Inferior parietal cortex (tissue), 1 donor: ENCODE measurements around the gene CCHCR1.

Experiments
- DNase-seq: peaks from one replicate; pipeline ENCODE4 v3.0.0-alpha.2; 2016; ENCODE audit errors: extremely low spot score

Gene CCHCR1

GRCh38 chr6:31128093-31128676 is 29.4 kb downstream of the CCHCR1 start:
- peak; percentile 74 for DNase-seq

- DNase-seq = no peak
Measured at GRCh38 chr6:31126396-31127175, 31.0 kb downstream of the CCHCR1 start.

- no peak for DNase-seq
Measured at GRCh38 chr6:31125586-31126363, 31.8 kb downstream of the CCHCR1 start.

GRCh38 chr6:31125162-31125561 is 32.4 kb downstream of the CCHCR1 start:
- no peak for DNase-seq

DNA sequence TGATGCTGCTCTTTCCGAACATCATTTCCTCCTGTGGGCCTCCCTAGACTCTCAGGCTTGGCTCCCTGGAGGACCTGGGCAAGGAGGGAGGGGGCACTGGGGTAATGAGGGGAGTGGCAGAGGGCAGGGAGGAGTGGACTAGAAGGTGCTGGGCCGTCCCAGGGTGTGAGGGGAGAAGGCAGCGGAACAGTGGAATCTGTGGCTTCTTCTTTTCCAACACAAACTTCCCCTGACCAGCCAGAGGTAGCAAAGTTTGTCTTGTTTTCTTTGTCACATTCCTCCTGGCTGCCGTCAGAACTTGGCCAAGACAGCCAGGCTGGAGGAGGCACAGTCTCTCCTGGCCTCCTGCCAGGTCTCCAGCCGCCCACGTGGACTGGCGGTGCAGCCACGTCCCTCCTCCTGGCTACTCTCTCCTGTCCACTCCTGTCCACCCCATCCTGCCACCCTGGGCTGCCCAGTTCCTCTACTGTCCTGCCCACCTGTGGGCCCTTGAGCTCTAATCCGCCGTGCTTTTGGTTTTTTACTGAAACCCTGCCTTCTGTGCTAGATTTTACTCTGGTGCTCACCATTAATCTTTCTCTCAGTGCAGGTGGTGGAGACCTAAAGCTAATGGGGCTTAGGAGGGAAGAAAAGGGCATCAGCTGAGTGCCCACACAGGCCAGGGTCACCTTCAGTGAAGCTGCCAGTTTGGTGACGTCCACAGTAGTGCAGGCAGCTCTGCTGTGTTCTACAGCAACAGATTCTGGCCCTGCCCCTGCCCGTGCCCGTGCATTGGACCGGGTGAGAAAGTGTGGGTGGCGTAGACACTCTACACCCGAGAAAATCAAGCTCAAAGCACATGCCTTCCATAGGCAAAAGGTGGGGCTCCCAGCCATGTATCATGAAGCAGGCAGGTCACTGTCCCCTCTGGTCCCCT is 34.6 kb downstream of the CCHCR1 start:
- DNase-seq = peak; percentile 20

DNA sequence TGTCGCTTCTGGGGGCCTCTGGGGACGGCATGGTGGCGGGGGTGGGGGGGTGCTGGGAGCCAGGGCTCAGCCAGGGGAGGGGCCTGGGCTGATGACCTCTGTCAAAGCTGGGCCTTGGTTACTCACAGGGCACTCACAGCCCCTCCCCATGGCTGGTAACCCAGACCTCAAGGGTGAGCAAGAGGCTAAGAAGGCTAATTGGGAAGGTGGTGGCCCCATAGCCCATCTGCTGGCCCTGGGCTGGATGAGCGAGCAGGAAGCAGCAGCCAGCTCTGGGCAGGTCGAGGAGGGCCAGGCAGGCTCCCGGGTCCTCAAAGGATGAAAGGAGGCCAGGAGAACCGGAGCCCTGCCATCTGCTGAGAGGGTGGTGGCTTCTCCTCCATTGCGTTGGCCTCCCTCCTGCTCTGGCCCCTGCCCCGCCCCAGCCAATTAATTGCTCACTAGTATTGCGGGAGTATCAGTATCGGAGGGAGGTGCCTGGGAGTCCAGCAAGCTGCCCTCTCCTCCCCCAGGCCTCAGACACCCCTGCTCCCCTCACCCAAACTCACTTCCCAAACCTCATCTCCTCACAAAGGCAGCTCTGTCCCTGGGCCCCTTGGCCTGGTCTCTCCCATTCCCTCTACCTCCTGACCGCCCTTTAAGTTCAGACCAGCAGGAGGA is 36.3 kb downstream of the CCHCR1 start:
- DNase-seq = no peak

GRCh38 chr6:31120151-31120915 is 37.3 kb downstream of the CCHCR1 start, which contains the start of gene CDSN:
Gene CDSN, minus strand, starts transcription at chr6:31120446. Its CDS starts 27 bp downstream, at chr6:31120419.
- no peak for DNase-seq

DNA sequence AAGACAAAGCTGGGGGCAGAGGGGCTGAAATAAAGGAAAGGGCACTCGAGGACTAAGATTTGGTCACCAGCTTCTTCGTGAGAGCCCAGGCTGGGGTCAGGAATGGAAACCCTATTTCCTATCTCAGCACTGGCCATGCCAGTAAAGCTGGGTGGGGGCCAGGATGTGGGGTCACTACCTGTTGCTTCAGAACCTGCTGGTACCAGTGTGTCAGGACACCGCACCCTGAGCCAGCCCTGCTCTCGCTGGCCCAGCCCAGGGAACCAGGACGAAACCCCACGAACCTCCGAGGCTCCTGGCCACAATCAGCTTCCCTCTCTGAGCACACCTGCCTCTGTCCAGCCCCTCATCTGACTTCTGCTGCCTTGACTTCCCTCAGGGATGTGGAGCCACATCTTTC is 39.4 kb downstream of the CCHCR1 start:
- DNase-seq = no peak

GRCh38 chr6:31116661-31117385 is 40.8 kb downstream of the CCHCR1 start:
- DNase-seq = no peak

GRCh38 chr6:31115941-31116560 is 41.6 kb downstream of the CCHCR1 start:
- no peak for DNase-seq

DNA sequence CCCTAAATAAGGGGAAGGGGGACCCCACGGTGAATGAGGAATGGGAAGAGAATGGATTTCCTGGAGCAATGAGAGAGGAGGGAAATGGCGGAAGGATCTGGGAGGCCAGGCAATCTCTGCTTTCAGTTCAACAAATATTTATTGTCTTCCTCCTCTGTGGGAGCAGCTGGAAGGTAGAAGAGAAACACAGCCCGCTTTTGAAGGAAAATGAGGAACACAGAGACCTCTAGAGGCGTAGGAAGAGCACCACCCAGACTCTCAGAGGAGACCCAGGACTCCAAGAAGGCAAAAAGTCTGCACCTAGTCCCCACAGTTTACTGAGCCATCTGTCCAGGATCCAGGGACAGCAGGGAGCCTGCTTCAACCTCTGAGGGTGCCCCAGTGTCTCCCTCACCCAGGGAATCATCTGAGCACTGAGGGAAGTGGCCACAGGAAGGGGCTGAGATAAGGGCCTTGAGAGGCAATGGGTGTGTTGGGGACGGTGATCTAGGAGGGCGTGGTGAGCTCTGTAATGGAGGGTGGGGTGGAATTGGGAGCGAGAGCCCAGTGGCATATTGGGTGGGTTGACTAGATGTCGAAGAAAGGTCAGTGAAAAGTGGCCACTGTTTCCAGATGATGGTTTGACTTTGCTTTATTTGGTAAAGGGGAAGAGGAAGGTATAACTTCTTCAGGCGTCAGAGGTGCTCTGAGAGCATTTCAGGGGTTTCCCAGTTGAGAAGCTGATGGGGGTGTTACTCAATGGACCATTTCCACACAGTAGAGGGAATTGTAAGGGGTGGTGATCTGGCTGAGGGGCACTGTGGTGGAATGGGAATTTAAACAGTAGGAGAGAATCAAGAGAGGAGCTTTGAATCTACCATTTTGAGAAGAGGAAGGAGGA is 42.4 kb downstream of the CCHCR1 start:
- peak; percentile 36 for DNase-seq

DNA sequence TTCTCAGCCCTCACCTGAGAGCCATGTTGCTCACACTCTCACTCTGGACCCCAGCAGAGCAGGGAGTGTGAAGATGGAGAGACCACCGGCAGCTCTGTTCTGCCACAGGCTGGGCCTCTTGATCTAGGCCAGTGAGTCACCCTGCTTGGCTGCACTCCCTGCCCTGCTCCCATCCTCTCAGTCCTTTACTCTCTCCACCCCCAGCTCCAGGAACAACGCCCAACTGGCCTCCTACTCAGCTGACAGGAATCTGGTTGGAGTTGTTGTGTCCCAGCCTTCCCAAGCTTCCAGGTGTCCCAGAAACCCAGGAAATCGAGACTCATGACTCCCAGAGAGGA is 43.1 kb downstream of the CCHCR1 start, which contains the start of gene PSORS1C1:
Gene PSORS1C1, plus strand, starts transcription at position 260 of the 338 bp plus-strand sequence. CDS start 14,833 bp downstream, outside the sequence.
- DNase-seq = peak; percentile 27

DNA sequence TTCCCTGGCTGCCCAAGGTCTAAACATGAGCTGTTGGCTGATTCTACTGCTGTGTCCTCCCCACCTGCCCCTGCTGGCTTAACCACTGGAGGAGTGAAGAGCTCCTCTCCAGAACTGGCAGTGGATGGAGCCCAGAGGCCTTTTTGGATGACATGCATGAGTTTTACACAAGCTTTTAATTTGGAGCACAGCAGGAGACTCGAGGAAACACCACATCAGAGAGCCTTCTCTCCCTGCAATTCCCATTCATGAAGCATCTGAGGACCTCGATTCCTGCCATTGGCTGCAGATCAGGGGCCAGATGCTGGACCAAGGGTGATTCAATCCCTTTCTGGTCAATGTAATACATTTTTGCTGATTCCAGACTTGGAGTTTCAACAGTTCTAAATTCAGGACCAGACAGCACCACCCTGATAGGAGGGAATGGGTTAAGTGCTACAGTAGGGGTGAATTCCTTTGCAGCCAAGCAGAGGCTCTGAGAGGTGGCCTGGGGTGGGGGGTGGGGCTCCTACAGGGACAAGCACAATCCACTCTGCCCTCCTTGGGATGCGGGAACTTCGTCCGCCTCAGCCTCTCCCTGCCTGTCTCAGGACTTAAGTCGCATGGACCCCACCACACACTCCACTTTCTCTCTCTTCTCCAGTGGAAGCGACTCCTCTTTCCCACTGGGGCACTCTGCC is 43.6 kb downstream of the CCHCR1 start:
- no peak for DNase-seq

DNA sequence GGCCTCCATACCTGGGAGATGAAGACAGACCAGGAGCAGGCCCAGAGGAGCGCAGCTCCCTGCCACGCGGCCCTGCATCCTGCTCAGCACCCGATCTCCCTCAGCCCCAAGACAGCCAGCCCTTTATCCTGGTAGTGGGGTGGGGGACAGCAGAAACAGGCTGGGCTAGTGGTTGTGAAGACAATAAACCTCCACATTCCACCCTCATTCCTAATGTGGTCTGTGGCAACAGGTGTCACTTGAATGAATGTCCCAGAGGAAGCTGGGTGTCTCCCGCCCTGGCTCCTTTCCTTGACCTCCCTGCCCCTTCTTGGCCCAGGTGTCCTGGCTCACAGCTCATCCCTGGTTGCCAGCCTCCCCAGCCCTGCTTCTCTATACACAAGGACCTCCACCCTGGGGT is 45.1 kb downstream of the CCHCR1 start, which contains the start of gene C6orf15:
Gene C6orf15, minus strand, starts transcription at position 98 of the 400 bp plus-strand sequence. Its CDS starts 20 bp downstream, at position 78.
- DNase-seq = no peak

DNA sequence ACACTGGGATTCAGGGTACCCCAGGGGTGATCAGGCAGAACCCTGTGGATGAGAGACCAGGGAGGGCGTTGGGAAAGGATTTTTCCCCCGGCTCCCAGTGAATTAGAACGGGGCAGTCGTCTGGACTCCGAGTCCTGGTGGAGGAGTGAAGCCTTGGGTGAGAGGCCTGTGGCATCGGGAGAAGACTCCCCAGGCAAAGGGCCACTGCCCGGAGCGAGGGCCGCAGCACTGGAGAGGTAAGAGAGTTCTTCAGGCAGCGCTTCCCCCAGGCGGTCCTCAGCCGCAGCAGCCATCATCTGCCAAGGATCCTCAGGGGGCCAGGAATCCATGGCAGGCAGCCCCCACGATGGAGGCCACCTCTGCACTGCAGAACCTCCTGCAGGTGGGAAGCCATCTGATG is 45.9 kb downstream of the CCHCR1 start:
- DNase-seq = no peak

- no peak for DNase-seq
Measured at GRCh38 chr6:31110825-31111582, 46.6 kb downstream of the CCHCR1 start.

DNA sequence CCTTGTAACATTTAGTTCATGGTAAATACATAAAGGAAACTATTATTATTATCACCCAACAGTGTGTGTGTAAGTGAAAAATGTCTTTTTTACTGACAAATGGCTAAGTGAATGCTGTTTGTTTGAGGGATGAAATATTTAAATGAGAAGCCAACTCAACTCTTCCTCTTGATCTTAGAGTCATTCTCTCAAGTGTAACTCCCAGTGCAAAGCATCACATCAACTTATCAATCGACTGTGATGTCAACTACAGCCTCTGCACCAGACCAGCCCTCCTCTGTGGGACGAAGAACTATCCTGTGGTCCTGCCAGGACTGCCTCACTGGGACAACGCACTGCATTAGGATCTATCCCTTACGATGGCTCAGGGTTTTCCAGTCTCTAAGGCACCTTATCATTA is 50.5 kb downstream of the CCHCR1 start:
- no peak for DNase-seq
